Measurements from ENCODE around the gene HIRA.

GRCh38 chr22:19367763-19368367 lies 63.7 kb downstream of the HIRA start:
- TF ChIP-seq CTCF (IDR thresholded peaks at IDR 0.05; ENCODE audit: low read depth, low read length, poor library complexity, severe bottlenecking): no peak
- no peak for TF ChIP-seq EZH2phosphoT487 (IDR thresholded peaks at IDR 0.05; ENCODE audit: borderline replicate concordance, low read length)

Data from DOHH2 (cell line).